Sigmoid colon (tissue), 7 donors: Measurements from ENCODE around the gene CACNA2D3. TPM values are rescaled to one million over a fixed set of nuclear protein-coding genes. Genes with fewer than 3 reads are reported as not detected.
A peak's percentile ranks its signal among the peaks of the same experiment; 100 is the strongest.

Experiments
- DNase-seq: peaks from one replicate; pipeline ENCODE4 v3.0.0-alpha.2; 2019
- H3K27ac ChIP-seq, 4 donors: fragments of 200-600 bp; sonication (generic); one replicate each; pipeline ENCODE4 v1.5.1; 2016 to 2019; ENCODE audit warnings: mild to moderate bottlenecking in 1 of 4
- H3K27me3 ChIP-seq, 3 donors: fragments of 200-600 bp; sonication (generic); one replicate each; pipeline ENCODE4 v1.5.1; 2019; ENCODE audit warnings: mild to moderate bottlenecking in 1 of 3
- H3K36me3 ChIP-seq, 4 donors: fragments of 200-600 bp; sonication (generic); one replicate each; pipeline ENCODE4 v1.5.1; 2016 to 2019
- H3K4me1 ChIP-seq, 4 donors: fragments of 200-600 bp; sonication (generic); one replicate each; pipeline ENCODE4 v1.5.1; 2017 to 2019
- H3K4me3 ChIP-seq, 4 donors: fragments of 200-600 bp; sonication (generic); one replicate each; pipeline ENCODE4 v1.5.1; 2017 to 2019; ENCODE audit warnings: mild to moderate bottlenecking in 2 of 4, moderate library complexity in 1 of 4
- H3K9me3 ChIP-seq, 4 donors: fragments of 200-600 bp in 3 of 4; sonication (generic) in 3 of 4; one replicate each; pipeline versions ENCODE4 v1.5.1 to v1.6.1; 2013 to 2019
- EP300 ChIP-seq, 4 donors: sonication (generic); formaldehyde crosslinking; IDR thresholded peaks; one replicate each; pipeline ENCODE4 v1.6.1; 2017; ENCODE audit warnings: antibody characterized with exemption in 4 of 4
- POLR2A ChIP-seq, 2 donors: fragments of 450-650 bp; IDR thresholded peaks; one replicate each; pipeline ENCODE4 v1.6.1; 2016; ENCODE audit warnings: antibody characterized with exemption in 2 of 2, mild to moderate bottlenecking in 2 of 2, moderate library complexity in 2 of 2
- POLR2AphosphoS5 ChIP-seq, 4 donors: sonication (generic); formaldehyde crosslinking; IDR thresholded peaks; one replicate each; pipeline ENCODE4 v1.6.1; 2017; ENCODE audit warnings: antibody characterized with exemption in 4 of 4
- WGBS, 2 donors: extraction: QIAGEN DNeasy Blood & Tissue Kit; methylation state at CpG; one replicate each; pipeline ENCODE4 v1.1.7; 2013; 5-methylcytosine and 5-hydroxymethylcytosine counted together
- intact Hi-C: fragments of 100-400 bp; cut with DNase I; formaldehyde crosslinking; loops from one replicate; pipeline ENCODE4 v1.15.1; 2023
- polyA plus RNA-seq, 3 donors: library from polyadenylated mRNA; stranded (reverse); fragments of 200-250 nt; gene quantifications; one replicate each; pipeline ENCODE4 v1.2.3, GENCODE V29; 2013
- total RNA-seq, 4 donors: library from RNA; depleted of rRNA; stranded (reverse); fragments of >200 nt; gene quantifications; one replicate each; pipeline ENCODE4 v1.1.0, GENCODE V29; 2016
- TF ChIP-seq, protein P1 (sequence below), 4 experiments: fragments of 450-650 bp in 3 of 4; fragments of 200-600 bp in 1 of 4; IDR thresholded peaks; one replicate each; pipeline ENCODE4 v1.5.1; 2016 to 2019; ENCODE audit warnings: antibody characterized with exemption in 4 of 4, mild to moderate bottlenecking in 3 of 4, moderate library complexity in 2 of 4
- donor health status: healthy with polysubstance abuse.
- donor health status: Bipolar disorder and iron deficiency.
- donor health status: healthy.

The CACNA2D3 gene
- total and polyA plus RNA-seq, 7 donors, result 0.32 to 10.2 (median 4.8) TPM; not detected in 1

- Histone ChIP-seq H3K27me3 (no peaks in the 10 kb centered on the region), H3K27ac (no peak overlapping the region), H3K9me3 (no peaks in the 10 kb centered on the region), H3K4me1 (peaks cover 0 to 19% (median 16%) of the 10 kb centered on the region in 4 donors), H3K4me3 (no peak overlapping the region), H3K36me3 (no peaks in the 10 kb centered on the region)
- intact Hi-C loops, result no loop called here
- DNase-seq, result no peak
- 55 to 77% methylated on average over 4 of the region's 4 CpGs for WGBS, 2 donors
- no peak for TF ChIP-seq POLR2A (IDR thresholded peaks at IDR 0.05)
- TF ChIP-seq EP300 (IDR thresholded peaks at IDR 0.05), result no peak
- no peak for TF ChIP-seq POLR2AphosphoS5 (IDR thresholded peaks at IDR 0.05)
- TF ChIP-seq, protein P1, sequence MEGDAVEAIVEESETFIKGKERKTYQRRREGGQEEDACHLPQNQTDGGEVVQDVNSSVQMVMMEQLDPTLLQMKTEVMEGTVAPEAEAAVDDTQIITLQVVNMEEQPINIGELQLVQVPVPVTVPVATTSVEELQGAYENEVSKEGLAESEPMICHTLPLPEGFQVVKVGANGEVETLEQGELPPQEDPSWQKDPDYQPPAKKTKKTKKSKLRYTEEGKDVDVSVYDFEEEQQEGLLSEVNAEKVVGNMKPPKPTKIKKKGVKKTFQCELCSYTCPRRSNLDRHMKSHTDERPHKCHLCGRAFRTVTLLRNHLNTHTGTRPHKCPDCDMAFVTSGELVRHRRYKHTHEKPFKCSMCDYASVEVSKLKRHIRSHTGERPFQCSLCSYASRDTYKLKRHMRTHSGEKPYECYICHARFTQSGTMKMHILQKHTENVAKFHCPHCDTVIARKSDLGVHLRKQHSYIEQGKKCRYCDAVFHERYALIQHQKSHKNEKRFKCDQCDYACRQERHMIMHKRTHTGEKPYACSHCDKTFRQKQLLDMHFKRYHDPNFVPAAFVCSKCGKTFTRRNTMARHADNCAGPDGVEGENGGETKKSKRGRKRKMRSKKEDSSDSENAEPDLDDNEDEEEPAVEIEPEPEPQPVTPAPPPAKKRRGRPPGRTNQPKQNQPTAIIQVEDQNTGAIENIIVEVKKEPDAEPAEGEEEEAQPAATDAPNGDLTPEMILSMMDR (IDR thresholded peaks at IDR 0.05), result no peak
These were observed 227.3 kb downstream of the CACNA2D3 start for GRCh38 chr3:54349691-54350090.

DNA sequence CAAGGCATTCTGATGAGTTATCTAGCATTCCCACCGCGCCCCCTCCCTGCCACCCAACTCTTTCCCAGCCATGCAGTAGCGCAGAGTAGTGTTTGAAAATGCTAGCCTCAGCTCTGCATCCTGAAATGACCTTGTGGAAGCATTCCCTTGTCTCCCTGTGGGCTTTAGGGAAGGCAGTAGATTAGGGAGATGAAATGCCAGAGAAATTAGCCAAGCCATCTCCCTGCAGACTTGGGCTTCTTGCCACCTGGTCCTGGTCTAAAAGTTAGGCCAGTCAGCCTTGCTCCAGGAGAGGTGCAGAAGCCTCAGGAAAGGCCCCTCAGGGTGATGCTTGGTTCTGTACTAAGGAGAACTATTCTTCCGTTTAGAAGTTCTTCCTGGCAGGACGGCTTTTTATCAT, 231.2 kb downstream of the CACNA2D3 start:
- intact Hi-C loops, result no loop called here
- Histone ChIP-seq H3K4me1 (peaks cover 0 to 56% (median 33%) of the 10 kb centered on the region in 4 donors), H3K36me3 (no peaks in the 10 kb centered on the region), H3K27me3 (no peaks in the 10 kb centered on the region), H3K4me3 (no peak overlapping the region), H3K9me3 (no peaks in the 10 kb centered on the region), H3K27ac (peak overlapping the region in 2 of 4 donors; percentile 7 to 42)
- WGBS, 2 donors, result 58 to 67% methylated on average over 5 of the region's 5 CpGs
- TF ChIP-seq POLR2A (IDR thresholded peaks at IDR 0.05), result no peak
- TF ChIP-seq EP300 (IDR thresholded peaks at IDR 0.05), result no peak
- TF ChIP-seq, protein P1 (IDR thresholded peaks at IDR 0.05), result no peak
- no peak for TF ChIP-seq POLR2AphosphoS5 (IDR thresholded peaks at IDR 0.05)
- DNase-seq, result no peak

GRCh38 chr3:54353946-54354345, 231.6 kb downstream of the CACNA2D3 start:
- peak overlapping the region in 2 of 4 donors; percentile 7 to 42 for H3K27ac ChIP-seq
- H3K4me1 ChIP-seq, result peaks cover 0 to 60% (median 37%) of the 10 kb centered on the region in 4 donors
- no peaks in the 10 kb centered on the region for H3K36me3 ChIP-seq
- H3K9me3 ChIP-seq, result no peaks in the 10 kb centered on the region
- TF ChIP-seq, protein P1 (IDR thresholded peaks at IDR 0.05), result no peak
- TF ChIP-seq EP300 (IDR thresholded peaks at IDR 0.05) (no peak), POLR2AphosphoS5 (IDR thresholded peaks at IDR 0.05) (no peak), POLR2A (IDR thresholded peaks at IDR 0.05) (no peak)
- H3K4me3 ChIP-seq, result no peak overlapping the region
- intact Hi-C loops, result no loop called here
- 16 to 53% methylated on average over 5 of the region's 5 CpGs for WGBS, 2 donors
- no peak for DNase-seq
- no peaks in the 10 kb centered on the region for H3K27me3 ChIP-seq

DNA sequence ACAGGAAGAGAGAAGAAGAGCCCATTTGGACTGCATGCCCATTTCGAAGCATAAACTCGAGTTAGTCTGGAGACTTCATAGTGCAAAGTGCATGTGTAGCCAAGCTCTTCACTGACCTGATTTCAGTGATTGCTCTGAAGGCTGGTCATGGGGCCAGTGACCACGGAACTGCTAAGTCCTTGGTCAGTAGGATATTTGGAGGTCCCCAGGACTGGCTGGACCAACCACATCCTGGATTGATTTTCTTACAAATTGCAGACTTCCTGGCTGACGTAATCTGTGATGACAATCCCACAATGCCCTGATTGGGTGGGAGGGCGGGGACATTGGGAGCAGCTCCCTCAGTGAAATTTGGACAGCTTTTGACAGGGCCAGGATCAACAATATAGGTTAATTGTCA, 233.4 kb downstream of the CACNA2D3 start:
- Histone ChIP-seq H3K27me3 (no peaks in the 10 kb centered on the region), H3K4me1 (peaks cover 0 to 72% (median 46%) of the 10 kb centered on the region in 4 donors), H3K36me3 (no peaks in the 10 kb centered on the region), H3K4me3 (no peak overlapping the region), H3K9me3 (no peaks in the 10 kb centered on the region), H3K27ac (peak overlapping the region in 1 of 4 donors; percentile 4)
- intact Hi-C loops, result no loop called here
- TF ChIP-seq POLR2AphosphoS5 (IDR thresholded peaks at IDR 0.05) (no peak), EP300 (IDR thresholded peaks at IDR 0.05) (no peak), POLR2A (IDR thresholded peaks at IDR 0.05) (no peak)
- TF ChIP-seq, protein P1 (IDR thresholded peaks at IDR 0.05), result no peak
- DNase-seq, result no peak
- 87 to 91% methylated on average over 5 of the region's 5 CpGs for WGBS, 2 donors
